LNCaP clone FGC (cell line): ENCODE data around the gene UBXN6.

Experiments used
- DNase-seq: peaks from one replicate; pipeline ENCODE4 v3.0.0-alpha.2; 2011; ENCODE audit warnings: low read depth
- H3K4me3 ChIP-seq: 2 replicates; pipeline ENCODE4 v1.5.1; 2011; ENCODE audit warnings: mild to moderate bottlenecking, low read depth, low read length, control low read depth
- CTCF ChIP-seq: IDR thresholded peaks from 2 replicates; pipeline ENCODE4 v1.5.1; 2012; ENCODE audit warnings: mild to moderate bottlenecking; ENCODE audit not compliant: control insufficient read depth, insufficient read depth; ENCODE audit errors: extremely low read depth

The UBXN6 gene

GRCh38 chr19:4416268-4416667, 41.3 kb downstream of the UBXN6 start:
- TF ChIP-seq CTCF: no peak
- DNase-seq: no peak
- H3K4me3 ChIP-seq: no peak overlapping the region

- DNase-seq: no peak
- no peak for TF ChIP-seq CTCF
- H3K4me3 ChIP-seq: no peak overlapping the region
Observed at GRCh38 chr19:4415352-4415751, 42.2 kb downstream of the UBXN6 start.

GRCh38 chr19:4414800-4415321, 42.7 kb downstream of the UBXN6 start:
- H3K4me3 ChIP-seq: no peak overlapping the region
- TF ChIP-seq CTCF: no peak
- DNase-seq: no peak

GRCh38 chr19:4414144-4414799, 43.3 kb downstream of the UBXN6 start:
- no peak for DNase-seq
- H3K4me3 ChIP-seq: no peak overlapping the region
- no peak for TF ChIP-seq CTCF

- no peak for TF ChIP-seq CTCF
- no peak for DNase-seq
- no peak overlapping the region for H3K4me3 ChIP-seq
Observed at GRCh38 chr19:4413588-4413987, 44.0 kb downstream of the UBXN6 start.

GRCh38 chr19:4409123-4409933, 48.3 kb downstream of the UBXN6 start:
- no peak for TF ChIP-seq CTCF
- DNase-seq: no peak
- H3K4me3 ChIP-seq: no peak overlapping the region
